HG03558 (cell line): ENCODE measurements around the gene PLA2G3.
"Not testable (repeated sequence)": the region's sequence is repeated elsewhere in the genome, so short reads cannot be mapped to it uniquely, and the experiment has no call there.

Source experiments
- ATAC-seq: cut with Tn5 transposase; IDR thresholded peaks from one replicate; pipeline ENCODE4 v1.9.1; 2021; ENCODE audit warnings: moderate number of reproducible peaks; ENCODE audit not compliant: unreplicated experiment; ENCODE audit errors: extremely low read depth

PLA2G3 gene

GRCh38 chr22:31125521-31126117 lies 14.7 kb downstream of the PLA2G3 start:
- ATAC-seq, result no peak

- ATAC-seq, result no peak
Observed at GRCh38 chr22:31124811-31125465, 15.4 kb downstream of the PLA2G3 start.

- ATAC-seq, result no peak
Observed at GRCh38 chr22:31124290-31124689, 16.0 kb downstream of the PLA2G3 start.

GRCh38 chr22:31123292-31123602 lies 17.1 kb downstream of the PLA2G3 start:
- no peak for ATAC-seq

GRCh38 chr22:31122532-31123291 lies 17.6 kb downstream of the PLA2G3 start, which contains the start of gene INPP5J:
INPP5J (plus strand) TSS chr22:31122966; CDS start chr22:31123015, 49 bp downstream.
- ATAC-seq, result no peak

GRCh38 chr22:31122196-31122531 lies 18.1 kb downstream of the PLA2G3 start:
- ATAC-seq, result no peak

GRCh38 chr22:31121403-31121802 lies 18.9 kb downstream of the PLA2G3 start:
- no peak for ATAC-seq

- ATAC-seq, result no peak
Observed at GRCh38 chr22:31120642-31121041, 19.7 kb downstream of the PLA2G3 start.

GRCh38 chr22:31120230-31120629 lies 20.1 kb downstream of the PLA2G3 start:
- ATAC-seq, result no peak

- ATAC-seq, result no peak
Observed at GRCh38 chr22:31119026-31119717, 21.1 kb downstream of the PLA2G3 start.

GRCh38 chr22:31118046-31118820 lies 22.1 kb downstream of the PLA2G3 start:
- no peak for ATAC-seq

GRCh38 chr22:31112547-31113091 lies 27.7 kb downstream of the PLA2G3 start:
- ATAC-seq, result not testable (repeated sequence)

- no peak for ATAC-seq
Observed at GRCh38 chr22:31107894-31108218, 32.5 kb downstream of the PLA2G3 start.

- no peak for ATAC-seq
Observed at GRCh38 chr22:31107178-31107893, 33.0 kb downstream of the PLA2G3 start, which contains the start of gene SELENOM. SELENOM (minus strand) TSS chr22:31107568; CDS start chr22:31107505, 63 bp downstream.

GRCh38 chr22:31106731-31107177 lies 33.6 kb downstream of the PLA2G3 start:
- ATAC-seq, result no peak

GRCh38 chr22:31106001-31106571 lies 34.2 kb downstream of the PLA2G3 start:
- ATAC-seq, result no peak

GRCh38 chr22:31105282-31105929 lies 34.9 kb downstream of the PLA2G3 start:
- ATAC-seq, result no peak

GRCh38 chr22:31104869-31105268 lies 35.4 kb downstream of the PLA2G3 start:
- no peak for ATAC-seq
